ENCODE results near the gene RCBTB2.

- TF ChIP-seq, protein P1, sequence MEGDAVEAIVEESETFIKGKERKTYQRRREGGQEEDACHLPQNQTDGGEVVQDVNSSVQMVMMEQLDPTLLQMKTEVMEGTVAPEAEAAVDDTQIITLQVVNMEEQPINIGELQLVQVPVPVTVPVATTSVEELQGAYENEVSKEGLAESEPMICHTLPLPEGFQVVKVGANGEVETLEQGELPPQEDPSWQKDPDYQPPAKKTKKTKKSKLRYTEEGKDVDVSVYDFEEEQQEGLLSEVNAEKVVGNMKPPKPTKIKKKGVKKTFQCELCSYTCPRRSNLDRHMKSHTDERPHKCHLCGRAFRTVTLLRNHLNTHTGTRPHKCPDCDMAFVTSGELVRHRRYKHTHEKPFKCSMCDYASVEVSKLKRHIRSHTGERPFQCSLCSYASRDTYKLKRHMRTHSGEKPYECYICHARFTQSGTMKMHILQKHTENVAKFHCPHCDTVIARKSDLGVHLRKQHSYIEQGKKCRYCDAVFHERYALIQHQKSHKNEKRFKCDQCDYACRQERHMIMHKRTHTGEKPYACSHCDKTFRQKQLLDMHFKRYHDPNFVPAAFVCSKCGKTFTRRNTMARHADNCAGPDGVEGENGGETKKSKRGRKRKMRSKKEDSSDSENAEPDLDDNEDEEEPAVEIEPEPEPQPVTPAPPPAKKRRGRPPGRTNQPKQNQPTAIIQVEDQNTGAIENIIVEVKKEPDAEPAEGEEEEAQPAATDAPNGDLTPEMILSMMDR (IDR thresholded peaks at IDR 0.05): no peak
- no peak for TF ChIP-seq EZH2 (IDR thresholded peaks at IDR 0.05)
Observed at GRCh38 chr13:48563626-48564025, 30.7 kb upstream of the RCBTB2 start.

Data from neural progenitor cell (in vitro differentiated cells).